H1 (cell line): ENCODE data around the gene LRP8.

Source experiments
- CTCF ChIP-seq, 3 experiments: IDR thresholded peaks; 1 replicate in 2 of 3; 2 replicates in 1 of 3; pipeline versions ENCODE4 v1.5.1 to v1.6.1; 2011; ENCODE audit warnings: low read length in 3 of 3, mild to moderate bottlenecking in 3 of 3, inconsistent platforms in 2 of 3, low read depth in 1 of 3, moderate library complexity in 1 of 3; ENCODE audit not compliant: insufficient read depth in 1 of 3; ENCODE audit errors: control extremely low read depth in 1 of 3
- EZH2 ChIP-seq: fragments of 200-600 bp; sonication (generic); IDR thresholded peaks from 2 replicates; pipeline ENCODE4 v1.7.1; 2012; ENCODE audit warnings: low read depth, mild to moderate bottlenecking, moderate library complexity, low read length, inconsistent platforms; ENCODE audit not compliant: severe bottlenecking
- MAX ChIP-seq: IDR thresholded peaks from 2 replicates; pipeline ENCODE4 v1.6.1; 2012; ENCODE audit warnings: inconsistent platforms
- SIN3A ChIP-seq, 2 experiments: IDR thresholded peaks in 1 of 2; conservative IDR thresholded peaks in 1 of 2; 2 replicates each; pipeline ENCODE4 v1.6.1; 2011 to 2012; ENCODE audit warnings: low read length in 2 of 2, improper control_type of control experiment in 1 of 2, low read depth in 1 of 2, mild to moderate bottlenecking in 1 of 2

GRCh38 chr1:53196485-53197290, 131.2 kb downstream of the LRP8 start, which contains the start of gene CPT2:
- peak; percentile 40; the same call in 1 of the 2 replicates for TF ChIP-seq MAX
- 0 out of 4 replicates have a peak, but pooled peaks of 1 of the 3 experiments have one; percentile 12 for TF ChIP-seq CTCF (IDR thresholded peaks at IDR 0.05; ENCODE audit: control extremely low read depth in 1 of 3, insufficient read depth in 1 of 3, low read depth in 1 of 3, low read length in 3 of 3)
- no peak for TF ChIP-seq EZH2
- peak; percentile 14 to 49; a peak in 1 of 4 replicates for TF ChIP-seq SIN3A (conservative IDR thresholded peaks at IDR 0.05 in 1 of 2, IDR thresholded peaks at IDR 0.05 in 1 of 2; ENCODE audit: low read depth in 1 of 2, low read length in 2 of 2)
